Ramos (cell line): Measurements from ENCODE around the gene ST7L.

ENCODE experiments used
- in situ Hi-C: fragments of 300-500 bp; cut with MboI; formaldehyde crosslinking; loops from one replicate; pipeline ENCODE4 v1.14.3; 2022; ENCODE audit warnings: low sequenced_read_pairs; ENCODE audit not compliant: unreplicated experiment

ST7L gene

DNA sequence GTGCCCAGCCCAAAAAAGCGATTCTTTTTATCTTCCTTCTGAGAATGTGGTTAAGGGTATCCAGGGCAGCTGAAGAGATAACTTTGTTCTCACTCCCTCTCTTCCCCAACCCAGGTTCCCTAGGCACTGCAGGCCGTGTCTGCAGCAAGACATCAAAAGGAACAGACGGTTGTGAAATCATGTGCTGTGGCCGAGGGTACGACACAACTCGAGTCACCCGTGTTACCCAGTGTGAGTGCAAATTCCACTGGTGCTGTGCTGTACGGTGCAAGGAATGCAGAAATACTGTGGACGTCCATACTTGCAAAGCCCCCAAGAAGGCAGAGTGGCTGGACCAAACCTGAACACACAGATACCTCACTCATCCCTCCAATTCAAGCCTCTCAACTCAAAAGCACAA is 98.8 kb downstream of the ST7L start:
- in situ Hi-C loops, result no loop called here

DNA sequence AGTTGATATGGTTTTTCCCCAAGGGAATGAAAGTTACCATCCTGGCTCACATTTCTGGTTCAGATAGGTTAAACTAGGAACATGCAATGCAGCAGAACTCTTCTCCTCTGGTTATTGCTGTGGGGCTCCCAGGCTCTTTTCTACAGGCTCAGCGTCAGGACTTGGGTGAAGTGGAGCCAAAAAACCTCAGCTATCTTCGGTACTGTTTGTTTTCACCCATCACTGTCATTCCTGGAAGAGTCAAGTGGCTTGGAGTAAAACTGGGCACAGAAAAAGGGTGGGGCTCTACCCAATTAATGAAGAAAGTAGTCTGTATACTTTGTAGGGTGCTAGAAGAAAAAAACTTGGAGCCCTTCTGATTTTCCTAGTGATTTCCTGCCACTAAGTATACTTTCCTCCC is 100.8 kb downstream of the ST7L start:
- in situ Hi-C loops, result no loop called here

DNA sequence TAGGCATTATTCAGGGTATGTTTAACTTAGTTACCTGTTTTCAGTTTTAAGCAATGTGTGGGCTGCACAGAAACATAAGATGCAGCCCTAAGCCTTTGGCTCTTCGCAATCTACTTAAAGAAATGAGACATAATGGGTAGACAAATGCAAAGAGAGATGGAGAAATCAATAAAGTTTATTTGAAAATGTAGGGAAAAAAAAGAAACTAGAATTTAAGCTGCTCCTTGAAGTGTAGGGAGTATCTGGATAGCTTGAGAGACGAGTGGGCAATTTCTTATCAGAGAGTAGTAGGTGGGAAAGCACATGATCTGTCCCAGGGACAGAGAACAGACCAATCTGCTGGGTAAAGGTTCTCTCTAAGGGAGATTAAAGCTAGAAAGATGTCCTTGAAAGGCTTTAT is 101.3 kb downstream of the ST7L start:
- in situ Hi-C loops, result no loop called here

DNA sequence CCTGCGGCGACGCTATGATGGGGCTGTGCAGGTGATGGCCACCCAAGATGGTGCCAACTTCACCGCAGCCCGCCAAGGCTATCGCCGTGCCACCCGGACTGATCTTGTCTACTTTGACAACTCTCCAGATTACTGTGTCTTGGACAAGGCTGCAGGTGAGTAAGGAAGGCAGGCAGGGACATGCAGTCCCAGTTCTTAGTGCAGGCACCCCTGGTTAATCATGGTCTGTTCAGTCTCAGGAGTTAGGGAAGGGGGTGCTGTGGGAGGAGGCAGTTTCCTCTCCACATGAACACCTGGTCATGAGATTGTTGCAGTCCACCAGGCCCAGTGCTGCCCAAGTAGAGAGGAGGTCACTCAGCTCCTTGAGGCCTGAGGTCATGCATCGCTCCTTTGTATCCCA is 101.7 kb downstream of the ST7L start:
- in situ Hi-C loops, result no loop called here

DNA sequence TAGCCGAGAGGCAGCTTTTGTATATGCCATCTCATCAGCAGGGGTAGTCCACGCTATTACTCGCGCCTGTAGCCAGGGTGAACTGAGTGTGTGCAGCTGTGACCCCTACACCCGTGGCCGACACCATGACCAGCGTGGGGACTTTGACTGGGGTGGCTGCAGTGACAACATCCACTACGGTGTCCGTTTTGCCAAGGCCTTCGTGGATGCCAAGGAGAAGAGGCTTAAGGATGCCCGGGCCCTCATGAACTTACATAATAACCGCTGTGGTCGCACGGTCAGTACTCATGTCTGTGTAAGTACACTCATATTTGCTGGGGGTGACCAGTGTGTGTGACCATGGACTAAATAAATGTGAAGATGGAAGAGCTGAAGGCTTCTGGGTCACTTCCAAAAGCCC is 102.8 kb downstream of the ST7L start:
- in situ Hi-C loops, result no loop called here

DNA sequence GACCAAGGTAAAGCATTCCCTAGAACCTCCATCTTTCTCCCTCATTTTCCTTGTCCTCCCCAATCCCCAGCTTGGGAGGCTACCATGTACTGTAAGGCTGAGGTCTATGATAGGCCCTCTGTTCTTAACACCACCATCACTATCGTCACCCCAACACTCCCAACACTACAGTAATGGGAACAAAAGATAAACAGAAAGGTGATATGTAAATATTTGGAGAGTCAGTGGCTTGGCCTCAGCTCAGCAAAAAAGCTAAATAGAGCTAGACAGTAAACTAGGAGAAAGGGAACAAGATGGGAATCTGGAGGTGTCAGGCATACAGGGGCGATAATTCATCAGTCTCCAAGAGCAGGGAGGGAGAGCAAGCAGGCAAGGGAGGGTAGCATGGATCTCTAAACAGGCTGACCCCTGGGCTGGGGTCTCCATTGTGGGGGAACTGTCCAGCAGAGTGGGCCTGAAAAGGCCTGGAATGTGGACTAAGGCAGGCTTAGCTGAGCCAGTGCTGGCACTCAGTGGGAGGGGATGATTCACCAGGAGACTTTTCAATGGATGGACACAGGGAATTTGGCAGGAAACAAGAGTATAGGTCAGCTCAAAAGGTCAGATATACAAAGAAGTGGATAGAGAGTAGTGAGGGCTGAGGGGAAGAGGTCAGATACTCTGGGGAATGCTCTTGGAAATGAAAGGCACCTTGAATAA is 103.5 kb downstream of the ST7L start:
- in situ Hi-C loops, result no loop called here

DNA sequence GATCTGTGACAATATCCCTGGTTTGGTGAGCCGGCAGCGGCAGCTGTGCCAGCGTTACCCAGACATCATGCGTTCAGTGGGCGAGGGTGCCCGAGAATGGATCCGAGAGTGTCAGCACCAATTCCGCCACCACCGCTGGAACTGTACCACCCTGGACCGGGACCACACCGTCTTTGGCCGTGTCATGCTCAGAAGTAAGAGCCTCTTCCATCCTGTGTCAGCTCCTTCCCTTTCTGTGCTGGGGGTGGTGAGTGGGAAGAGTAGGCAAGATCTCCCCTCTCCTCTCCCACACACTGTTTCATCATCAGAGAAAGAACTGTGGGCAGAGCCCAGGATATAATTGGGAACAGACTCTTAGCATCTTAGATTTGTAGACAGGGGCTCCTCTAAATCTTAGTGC is 104.0 kb downstream of the ST7L start:
- in situ Hi-C loops, result no loop called here

DNA sequence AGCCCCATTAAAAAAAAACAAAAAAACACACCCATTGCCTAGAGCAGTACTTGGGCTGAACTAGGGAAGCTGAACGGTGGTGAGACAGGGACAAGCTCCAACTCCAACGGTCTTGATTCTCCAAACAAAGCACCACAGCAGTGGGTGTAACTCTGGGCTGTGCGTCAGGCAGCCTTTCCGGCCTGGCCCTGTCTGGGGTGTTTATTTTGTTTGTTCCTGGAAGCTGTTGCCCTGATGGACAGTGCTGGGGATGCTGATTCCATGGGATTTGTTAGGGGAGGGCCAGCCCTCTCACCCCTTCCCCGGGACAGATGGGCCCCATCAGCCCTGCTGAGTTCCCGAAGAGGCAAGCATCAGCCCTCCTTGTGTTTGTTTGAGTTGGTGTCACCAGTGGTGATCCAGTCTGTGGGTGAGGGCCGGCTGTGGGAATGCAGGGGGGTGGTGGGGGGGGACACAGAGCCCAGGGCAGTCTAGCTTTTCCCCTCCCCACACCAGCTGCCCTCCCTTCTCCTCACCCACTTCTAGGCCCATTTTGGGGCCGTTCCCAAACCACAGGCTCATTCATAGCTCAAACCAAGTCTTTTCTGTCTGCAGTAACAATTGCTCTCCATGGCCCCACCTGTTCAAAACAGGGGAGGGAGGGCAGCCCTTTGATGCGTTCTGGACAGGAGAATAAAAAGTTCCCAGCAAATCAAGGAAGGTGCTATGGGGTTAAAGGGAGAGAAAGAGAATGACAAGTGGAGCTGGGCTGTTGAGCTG is 105.7 kb downstream of the ST7L start:
- in situ Hi-C loops, result no loop called here

DNA sequence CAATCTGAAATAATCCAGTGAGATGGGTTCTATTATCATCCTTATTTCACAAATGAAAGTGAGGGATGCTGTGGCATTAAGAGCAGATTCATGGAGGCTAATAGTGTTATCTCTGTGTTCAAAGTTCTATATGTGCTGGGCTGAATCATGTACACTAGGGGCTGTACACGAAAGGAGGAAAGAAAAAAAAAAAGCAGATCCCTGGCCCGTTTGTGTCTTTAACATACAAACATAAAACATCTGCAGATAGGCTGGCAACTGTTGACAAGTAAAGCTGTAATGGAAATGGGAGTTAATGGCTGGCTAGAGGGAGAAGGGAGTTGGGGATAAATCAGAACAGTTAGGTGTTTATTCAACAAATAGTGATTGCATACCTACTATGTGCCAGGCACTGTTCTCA is 107.0 kb downstream of the ST7L start:
- in situ Hi-C loops, result no loop called here

DNA sequence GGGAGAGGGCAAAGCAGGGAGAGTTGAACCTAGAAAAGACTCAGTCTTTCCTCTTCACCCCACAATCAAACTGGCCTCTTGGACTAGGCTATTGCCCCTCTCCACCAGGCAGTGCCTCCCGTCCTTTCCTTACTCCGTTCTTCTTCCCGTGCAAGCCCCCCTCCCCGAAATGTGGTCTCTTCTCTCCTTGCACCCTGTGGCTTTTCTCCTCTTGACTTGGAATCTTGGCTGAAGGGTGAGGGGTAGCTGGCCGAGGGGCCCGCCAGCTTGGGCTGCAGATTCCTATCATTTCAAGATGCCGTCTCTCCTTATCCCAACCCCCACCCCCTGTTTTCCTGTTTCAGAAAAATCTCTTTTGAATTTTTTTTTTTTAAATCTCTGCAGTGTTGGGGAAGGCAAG is 108.6 kb downstream of the ST7L start:
- in situ Hi-C loops, result no loop called here

DNA sequence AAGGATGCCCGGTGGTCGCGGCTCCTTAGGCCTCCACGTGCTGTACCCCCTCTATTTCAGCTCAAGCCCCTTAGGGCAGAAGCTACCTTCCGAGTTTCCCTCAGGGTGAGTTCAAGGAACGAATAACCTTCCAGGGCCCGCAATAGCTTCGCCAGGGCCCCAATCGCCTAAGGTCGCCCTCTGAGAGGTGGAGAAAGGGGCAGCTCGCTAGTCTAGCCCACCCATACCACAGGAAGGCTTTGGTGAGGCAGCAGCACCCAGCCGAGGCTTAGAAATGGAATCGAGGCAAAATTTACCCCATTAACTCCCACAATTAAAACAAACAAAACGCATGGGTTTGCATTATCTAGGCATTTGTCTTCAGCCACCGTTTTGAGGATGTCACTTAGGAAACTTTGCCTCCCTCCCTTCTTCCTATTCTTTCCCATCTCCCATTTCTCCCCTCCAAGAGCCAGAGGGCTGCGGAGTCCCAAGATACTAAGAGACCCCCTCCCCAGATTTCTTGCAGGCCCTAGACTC is 109.2 kb downstream of the ST7L start:
- in situ Hi-C loops, result loop anchor here (10.0 kb wide), 1 partner anchor 105 kb away; the partner anchor contains the start of genes CAPZA1 and ST7L

DNA sequence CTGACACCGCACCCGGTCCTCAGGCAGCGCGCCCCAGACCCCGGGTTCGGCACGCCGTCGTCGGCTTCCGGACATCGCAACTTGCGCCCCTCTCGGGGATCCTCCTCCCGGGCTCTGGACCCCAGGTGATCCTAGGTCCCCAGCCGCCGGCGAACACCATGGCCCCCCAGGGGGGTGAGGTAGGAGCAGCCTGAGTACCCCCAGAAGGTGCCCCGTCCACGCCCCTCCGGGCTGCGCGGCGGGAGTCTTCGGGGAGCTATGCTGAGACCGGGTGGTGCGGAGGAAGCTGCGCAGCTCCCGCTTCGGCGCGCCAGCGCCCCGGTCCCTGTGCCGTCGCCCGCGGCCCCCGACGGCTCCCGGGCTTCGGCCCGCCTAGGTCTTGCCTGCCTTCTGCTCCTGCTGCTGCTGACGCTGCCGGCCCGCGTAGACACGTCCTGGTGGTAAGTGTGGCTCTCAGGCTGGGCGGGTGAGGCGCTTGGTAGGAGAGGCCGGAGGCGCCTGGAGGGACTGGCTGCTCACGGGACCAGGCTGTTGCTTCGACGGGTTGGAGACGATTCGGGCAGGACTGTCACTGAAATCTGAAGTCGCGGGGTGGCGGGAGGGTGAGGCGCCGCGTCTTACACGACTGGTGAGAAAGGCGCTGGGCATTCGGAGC is 109.8 kb downstream of the ST7L start:
- in situ Hi-C loops, result loop anchor here (10.0 kb wide), 1 partner anchor 106 kb away; the partner anchor contains the start of genes CAPZA1 and ST7L

DNA sequence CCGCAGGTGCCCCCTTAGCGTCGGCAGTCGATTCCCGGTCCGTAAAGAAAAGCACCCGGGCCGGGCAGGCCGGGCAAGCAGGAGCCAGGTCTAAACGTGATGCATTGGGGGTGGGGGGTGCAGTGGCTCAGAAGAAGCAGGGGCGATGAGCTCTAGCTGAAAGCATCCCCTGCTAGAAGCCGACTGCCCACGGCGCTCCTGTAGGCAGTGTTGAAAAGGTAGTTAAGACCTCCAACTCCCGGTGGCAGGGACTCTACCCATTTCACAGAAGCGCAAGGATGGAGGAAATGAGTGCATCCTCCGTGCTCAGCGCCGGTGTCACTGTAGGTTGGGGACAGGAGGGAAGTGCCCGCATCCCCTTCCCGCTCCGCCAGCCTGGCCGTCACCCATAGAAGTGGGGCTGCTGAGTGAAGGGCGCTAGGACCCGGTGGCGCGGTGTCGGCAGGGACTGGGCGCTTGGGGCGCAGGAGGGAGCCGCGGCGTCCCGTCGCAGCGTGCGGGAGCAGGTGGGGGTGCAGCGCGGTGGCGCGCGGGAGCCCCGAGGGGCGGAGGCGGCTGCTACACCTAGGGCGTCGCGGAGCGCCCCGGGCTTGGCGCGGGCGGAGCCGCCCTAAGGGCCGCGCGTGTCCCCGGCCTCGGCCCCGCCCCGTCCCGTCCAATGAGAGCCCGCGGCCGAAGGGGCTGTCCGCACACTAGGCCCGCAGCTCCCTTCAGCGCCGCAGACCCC is 110.5 kb downstream of the ST7L start, which contains the start of gene WNT2B:
TSS of gene WNT2B (plus strand) at position 688 of the 727 bp plus-strand sequence. CDS start 298 bp downstream, outside the sequence.
- in situ Hi-C loops, result loop anchor here (10.0 kb wide), 1 partner anchor 106 kb away; the partner anchor contains the start of genes CAPZA1 and ST7L

DNA sequence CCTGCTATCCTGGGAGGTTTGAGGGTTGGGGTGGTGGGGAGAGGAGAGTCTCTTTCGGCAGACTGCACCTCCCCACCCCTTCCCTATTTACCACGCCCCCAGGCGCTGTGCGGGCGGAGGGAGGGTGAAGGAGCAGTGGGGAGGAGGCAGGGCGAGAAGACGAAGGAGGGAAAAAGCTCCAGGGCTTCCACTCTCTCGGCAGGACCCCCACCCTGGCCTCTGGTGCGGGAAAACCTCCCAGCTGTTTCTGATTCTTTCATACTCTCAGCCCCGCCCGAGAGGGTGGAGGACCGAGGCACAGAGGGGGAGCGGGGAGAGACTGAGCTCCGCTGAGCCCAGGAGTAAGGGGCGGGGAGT is 111.0 kb downstream of the ST7L start:
- in situ Hi-C loops, result loop anchor here (10.0 kb wide), 1 partner anchor 107 kb away; the partner anchor contains the start of genes CAPZA1 and ST7L

DNA sequence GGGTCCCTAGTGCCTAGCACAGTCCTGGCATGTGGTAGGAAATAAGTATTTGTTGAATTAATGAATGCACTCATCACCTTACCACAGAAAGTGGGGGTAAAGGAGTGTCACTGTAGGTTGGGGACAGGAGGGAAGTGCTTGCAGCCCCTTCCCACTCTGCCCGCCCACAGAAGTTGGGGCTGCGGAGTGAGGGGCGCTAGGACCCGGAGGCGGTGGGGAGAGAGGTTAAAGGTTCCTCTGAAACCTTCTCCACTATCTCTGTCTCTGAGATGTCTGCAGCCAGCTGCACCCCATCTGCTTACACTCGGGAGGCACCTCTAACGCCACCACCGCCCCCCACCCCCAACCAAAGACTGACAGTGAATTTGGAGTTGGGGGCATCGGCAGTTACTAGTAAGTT is 111.6 kb downstream of the ST7L start:
- in situ Hi-C loops, result loop anchor here (10.0 kb wide), 1 partner anchor 107 kb away; the partner anchor contains the start of genes CAPZA1 and ST7L

DNA sequence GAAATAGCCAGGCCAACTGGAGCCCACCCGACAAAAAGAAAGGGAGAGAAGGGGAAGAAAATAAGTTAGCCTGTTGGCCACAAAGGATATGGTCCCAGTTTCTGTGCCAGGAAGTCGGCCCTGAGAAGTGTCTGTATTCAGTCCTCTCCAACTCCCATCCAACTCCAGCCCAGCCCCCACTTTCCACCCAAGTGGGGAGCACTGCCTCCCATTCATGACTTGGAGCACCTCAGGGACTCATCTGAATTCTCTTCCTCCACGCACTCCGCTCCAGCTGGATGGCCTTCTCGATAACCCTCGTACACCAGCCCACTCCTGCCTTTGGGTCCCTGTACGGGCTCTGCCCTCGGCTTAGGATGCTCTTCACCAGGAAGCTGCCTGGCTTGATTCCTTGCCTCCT is 112.2 kb downstream of the ST7L start:
- in situ Hi-C loops, result loop anchor here (10.0 kb wide), 1 partner anchor 108 kb away; the partner anchor contains the start of genes CAPZA1 and ST7L

DNA sequence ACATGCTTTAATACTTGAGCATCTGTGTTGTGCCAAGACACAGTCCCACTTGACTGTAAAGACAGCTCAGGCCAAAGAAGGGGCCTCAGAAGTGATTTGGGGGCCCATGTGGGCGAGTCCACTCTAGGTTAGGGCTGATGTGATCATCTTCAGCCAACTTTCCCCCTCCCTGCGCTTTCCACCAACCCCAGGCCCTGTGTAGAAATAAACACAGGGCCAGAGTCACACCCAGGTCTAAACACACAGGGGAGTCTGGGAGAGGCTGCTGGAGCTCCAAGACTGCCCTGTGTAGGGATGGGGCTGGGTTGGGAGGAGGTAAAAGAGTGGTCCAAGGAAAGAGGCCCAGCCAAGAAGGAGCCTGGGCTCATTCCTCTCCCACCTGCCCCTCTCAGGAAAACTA is 112.6 kb downstream of the ST7L start:
- in situ Hi-C loops, result loop anchor here (10.0 kb wide), 1 partner anchor 108 kb away; the partner anchor contains the start of genes CAPZA1 and ST7L

DNA sequence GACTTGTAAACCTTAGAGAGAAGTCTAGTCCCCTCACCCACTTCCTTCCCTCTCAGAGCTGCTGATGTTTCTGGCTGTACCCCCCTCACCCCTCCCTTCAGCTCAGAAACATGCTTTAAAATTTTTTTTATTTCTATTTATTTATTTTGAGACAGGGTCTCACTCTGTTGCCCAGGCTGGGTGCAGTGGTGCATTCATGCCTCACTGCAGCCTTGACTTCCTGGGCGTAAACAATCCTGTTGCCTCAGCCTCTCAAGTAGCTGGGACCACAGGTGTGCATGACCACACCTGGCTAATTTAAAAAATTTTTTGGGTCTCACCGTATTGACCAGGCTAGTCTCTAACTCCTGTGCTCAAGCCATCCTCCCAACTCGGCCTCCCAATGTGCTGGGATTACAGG is 113.1 kb downstream of the ST7L start:
- in situ Hi-C loops, result loop anchor here (10.0 kb wide), 1 partner anchor 109 kb away; the partner anchor contains the start of genes CAPZA1 and ST7L

DNA sequence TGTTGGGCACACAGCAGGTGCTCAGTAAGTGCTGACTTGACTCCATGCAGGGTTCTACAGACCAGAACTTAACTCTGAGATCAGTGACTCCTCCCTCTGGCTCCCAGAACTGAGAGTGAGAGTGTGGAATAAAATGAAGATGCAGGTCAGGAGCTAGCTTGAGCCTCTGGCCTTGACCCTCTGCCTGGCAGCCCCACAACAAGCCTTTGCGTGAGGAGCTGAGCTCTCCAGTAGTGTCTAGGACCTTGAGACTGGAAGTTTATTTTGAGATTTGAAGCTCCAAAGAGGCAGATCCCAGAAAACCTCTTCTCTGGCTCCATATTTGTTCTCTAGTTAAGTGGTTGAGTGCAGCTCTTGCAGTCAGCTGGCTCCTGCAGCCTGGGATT is 113.5 kb downstream of the ST7L start:
- in situ Hi-C loops, result loop anchor here (10.0 kb wide), 1 partner anchor 109 kb away; the partner anchor contains the start of genes CAPZA1 and ST7L
